Hepatocyte (in vitro differentiated cells): Measurements from ENCODE around the gene SAFB2. TPM values are rescaled to one million over a fixed set of nuclear protein-coding genes. Genes with fewer than 3 reads are reported as not detected.

Source experiments
- DNase-seq: peaks from one replicate; pipeline ENCODE4 v3.0.0-alpha.2; 2016; ENCODE audit warnings: low spot score
- H2AFZ ChIP-seq: fragments of 200-600 bp; sonication (generic); 2 replicates; pipeline ENCODE4 v1.6.0; 2016; ENCODE audit warnings: antibody characterized with exemption, mild to moderate bottlenecking
- H3K27ac ChIP-seq: fragments of 200-600 bp; sonication (generic); 2 replicates; pipeline ENCODE4 v1.5.1; 2016; ENCODE audit warnings: mild to moderate bottlenecking
- H3K27me3 ChIP-seq: fragments of 200-600 bp; sonication (generic); 2 replicates; pipeline ENCODE4 v1.6.1; 2016
- H3K36me3 ChIP-seq: fragments of 200-600 bp; sonication (generic); replicated peaks from 2 replicates; pipeline ENCODE4 v1.5.1; 2016; ENCODE audit warnings: low read depth; ENCODE audit not compliant: insufficient read depth
- H3K4me1 ChIP-seq: fragments of 200-600 bp; sonication (generic); 2 replicates; pipeline ENCODE4 v1.5.1; 2016; ENCODE audit warnings: mild to moderate bottlenecking, moderate library complexity; ENCODE audit not compliant: insufficient read depth
- H3K4me2 ChIP-seq: fragments of 200-600 bp; sonication (generic); 2 replicates; pipeline ENCODE4 v1.6.0; 2016
- H3K4me3 ChIP-seq: fragments of 200-600 bp; sonication (generic); 2 replicates; pipeline ENCODE4 v1.5.1; 2016; ENCODE audit warnings: mild to moderate bottlenecking
- H3K79me2 ChIP-seq: fragments of 200-600 bp; sonication (generic); 2 replicates; pipeline ENCODE4 v1.6.0; 2017; ENCODE audit warnings: mild to moderate bottlenecking
- H3K9me2 ChIP-seq: fragments of 200-600 bp; sonication (generic); replicated peaks from 2 replicates; pipeline ENCODE4 v1.6.0; 2017; ENCODE audit warnings: mild to moderate bottlenecking; ENCODE audit not compliant: insufficient read depth
- H3K9me3 ChIP-seq: fragments of 200-600 bp; sonication (generic); 2 replicates; pipeline ENCODE4 v1.5.1; 2016; ENCODE audit warnings: low read depth, mild to moderate bottlenecking
- H4K20me1 ChIP-seq: fragments of 200-600 bp; sonication (generic); 2 replicates; pipeline ENCODE4 v1.6.0; 2016; ENCODE audit warnings: mild to moderate bottlenecking; ENCODE audit not compliant: insufficient read depth, poor library complexity, severe bottlenecking
- EZH2 ChIP-seq: fragments of 200-600 bp; sonication (generic); IDR thresholded peaks from 2 replicates; pipeline ENCODE4 v1.6.1; 2016; ENCODE audit warnings: antibody characterized with exemption, mild to moderate bottlenecking, borderline replicate concordance
- EZH2phosphoT487 ChIP-seq: fragments of 200-600 bp; sonication (generic); IDR thresholded peaks from one replicate; pipeline ENCODE4 v1.6.1; 2018; ENCODE audit warnings: antibody characterized with exemption, mild to moderate bottlenecking, low read depth, moderate library complexity; ENCODE audit not compliant: unreplicated experiment, severe bottlenecking
- whole genome bisulfite sequencing: methylation state at CpG from one replicate; pipeline ENCODE4 v1.1.6; 2016; ENCODE audit warnings: low lambda C conversion rate; ENCODE audit errors: missing lambda C conversion rate; 5-methylcytosine and 5-hydroxymethylcytosine counted together
- polyA plus RNA-seq: library from polyadenylated mRNA; unstranded; fragments of >200 nt; fragmentation: Nextera tagmentation; extraction: Ambion mirVana; gene quantifications from 2 replicates; pipeline ENCODE4 v1.2.1, GENCODE V29; 2016
- total RNA-seq: library from RNA; depleted of rRNA; stranded (reverse); fragments of >200 nt; gene quantifications from 2 replicates; pipeline ENCODE4 v1.2.3, GENCODE V29; 2014
- TF ChIP-seq, protein P1 (sequence below): fragments of 200-600 bp; sonication (generic); IDR thresholded peaks from 2 replicates; pipeline ENCODE4 v1.5.1; 2016; ENCODE audit warnings: antibody characterized with exemption, mild to moderate bottlenecking; ENCODE audit not compliant: poor library complexity

SAFB2 gene
- total and polyA plus RNA-seq, 2 experiments from 2014 or later = 21.1 to 42.6 TPM

- Histone ChIP-seq H3K9me3 (no peaks in the 10 kb centered on the region), H3K4me1 (peaks cover 15% of the 10 kb centered on the region), H3K4me3 (no peak overlapping the region), H4K20me1 (peaks cover 76% of the 10 kb centered on the region), H3K79me2 (peaks cover 91% of the 10 kb centered on the region), H3K4me2 (peak overlapping the region; percentile 92), H2AFZ (no peak overlapping the region), H3K27ac (no peak overlapping the region), H3K36me3 (no peaks in the 10 kb centered on the region), H3K9me2 (no peaks in the 10 kb centered on the region), H3K27me3 (no peaks in the 10 kb centered on the region)
- no peak for TF ChIP-seq EZH2
- TF ChIP-seq EZH2phosphoT487 = no peak
- TF ChIP-seq, protein P1, sequence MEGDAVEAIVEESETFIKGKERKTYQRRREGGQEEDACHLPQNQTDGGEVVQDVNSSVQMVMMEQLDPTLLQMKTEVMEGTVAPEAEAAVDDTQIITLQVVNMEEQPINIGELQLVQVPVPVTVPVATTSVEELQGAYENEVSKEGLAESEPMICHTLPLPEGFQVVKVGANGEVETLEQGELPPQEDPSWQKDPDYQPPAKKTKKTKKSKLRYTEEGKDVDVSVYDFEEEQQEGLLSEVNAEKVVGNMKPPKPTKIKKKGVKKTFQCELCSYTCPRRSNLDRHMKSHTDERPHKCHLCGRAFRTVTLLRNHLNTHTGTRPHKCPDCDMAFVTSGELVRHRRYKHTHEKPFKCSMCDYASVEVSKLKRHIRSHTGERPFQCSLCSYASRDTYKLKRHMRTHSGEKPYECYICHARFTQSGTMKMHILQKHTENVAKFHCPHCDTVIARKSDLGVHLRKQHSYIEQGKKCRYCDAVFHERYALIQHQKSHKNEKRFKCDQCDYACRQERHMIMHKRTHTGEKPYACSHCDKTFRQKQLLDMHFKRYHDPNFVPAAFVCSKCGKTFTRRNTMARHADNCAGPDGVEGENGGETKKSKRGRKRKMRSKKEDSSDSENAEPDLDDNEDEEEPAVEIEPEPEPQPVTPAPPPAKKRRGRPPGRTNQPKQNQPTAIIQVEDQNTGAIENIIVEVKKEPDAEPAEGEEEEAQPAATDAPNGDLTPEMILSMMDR = no peak
- 93% methylated on average over 12 of the region's 12 CpGs for WGBS
- no peak for DNase-seq
Observed at GRCh38 chr19:5625641-5626040, 3.1 kb upstream of the SAFB2 start.

GRCh38 chr19:5624741-5625278 lies 2.2 kb upstream of the SAFB2 start:
- Histone ChIP-seq H3K9me2 (no peaks in the 10 kb centered on the region), H3K27me3 (no peaks in the 10 kb centered on the region), H2AFZ (no peak overlapping the region), H3K9me3 (no peaks in the 10 kb centered on the region), H3K27ac (peak overlapping the region; percentile 94), H3K79me2 (peaks cover 91% of the 10 kb centered on the region), H3K4me1 (peaks cover 15% of the 10 kb centered on the region), H4K20me1 (peaks cover 67% of the 10 kb centered on the region), H3K4me3 (peak overlapping the region; percentile 66), H3K36me3 (no peaks in the 10 kb centered on the region), H3K4me2 (peak overlapping the region; percentile 92)
- 36% methylated on average over 8 of the region's 8 CpGs for WGBS
- TF ChIP-seq EZH2phosphoT487 = no peak
- TF ChIP-seq, protein P1 = no peak
- no peak for TF ChIP-seq EZH2
- DNase-seq = peak; percentile 17

- no peaks in the 10 kb centered on the region for H3K27me3 ChIP-seq
- H3K9me2 ChIP-seq = no peaks in the 10 kb centered on the region
- peak; percentile 60 for DNase-seq
- peaks cover 91% of the 10 kb centered on the region for H3K79me2 ChIP-seq
- peaks cover 61% of the 10 kb centered on the region for H4K20me1 ChIP-seq
- peak overlapping the region; percentile 92 for H3K4me2 ChIP-seq
- peak overlapping the region; percentile 66 for H3K4me3 ChIP-seq
- H3K4me1 ChIP-seq = peaks cover 15% of the 10 kb centered on the region
- under 1% methylated on average over 20 of the region's 20 CpGs for WGBS
- peak overlapping the region; percentile 94 for H3K27ac ChIP-seq
- H3K36me3 ChIP-seq = no peaks in the 10 kb centered on the region
- H3K9me3 ChIP-seq = no peaks in the 10 kb centered on the region
- H2AFZ ChIP-seq = no peak overlapping the region
- TF ChIP-seq EZH2phosphoT487 (no peak), EZH2 (no peak)
- TF ChIP-seq, protein P1 = no peak
Observed at GRCh38 chr19:5624018-5624663, 1.6 kb upstream of the SAFB2 start.
